Lung (tissue), 12 donors: ENCODE measurements around the gene PLEKHA6. TPM values are rescaled to one million over a fixed set of nuclear protein-coding genes. Genes with fewer than 3 reads are reported as not detected.

ENCODE experiments used
- ATAC-seq: fragments of 200-7000 bp; cut with Tn5 transposase; one replicate; pipeline ENCODE4 v1.9.1; 2020; ENCODE audit warnings: moderate number of reproducible peaks; ENCODE audit not compliant: insufficient read depth, low FRiP score
- DNase-seq, 3 donors: peaks; one replicate each; pipeline ENCODE4 v3.0.0-alpha.2; 2013 to 2017
- H3K27ac ChIP-seq, 2 donors: one replicate each; pipeline ENCODE4 v1.5.1; 2013; ENCODE audit warnings: mild to moderate bottlenecking in 2 of 2, moderate library complexity in 2 of 2, control low read depth in 1 of 2, inconsistent platforms in 1 of 2, low read depth in 1 of 2, low read length in 1 of 2
- H3K27me3 ChIP-seq, 3 donors: one replicate each; pipeline ENCODE4 v1.5.1; 2013; ENCODE audit warnings: low read length in 2 of 3; ENCODE audit not compliant: control insufficient read depth in 3 of 3, insufficient read depth in 3 of 3
- H3K36me3 ChIP-seq, 4 donors: one replicate each; pipeline ENCODE4 v1.5.1; 2013; ENCODE audit warnings: low read length in 4 of 4, mild to moderate bottlenecking in 1 of 4, moderate library complexity in 1 of 4; ENCODE audit not compliant: control insufficient read depth in 4 of 4, insufficient read depth in 4 of 4
- H3K4me1 ChIP-seq, 5 donors: one replicate each; pipeline ENCODE4 v1.5.1; 2013; ENCODE audit warnings: low read length in 5 of 5, mild to moderate bottlenecking in 2 of 5, moderate library complexity in 1 of 5; ENCODE audit not compliant: control insufficient read depth in 5 of 5, insufficient read depth in 5 of 5
- H3K4me3 ChIP-seq: one replicate; pipeline ENCODE4 v1.5.1; 2013; ENCODE audit warnings: mild to moderate bottlenecking, control low read depth, moderate library complexity
- H3K9ac ChIP-seq, 2 donors: one replicate each; pipeline ENCODE4 v1.5.1; 2013; ENCODE audit warnings: low read length in 2 of 2, control low read depth in 1 of 2; ENCODE audit not compliant: insufficient read depth in 1 of 2
- H3K9me3 ChIP-seq, 4 donors: one replicate each; pipeline ENCODE4 v1.5.1; 2013; ENCODE audit warnings: low read length in 3 of 4, mild to moderate bottlenecking in 1 of 4, moderate library complexity in 1 of 4; ENCODE audit not compliant: control insufficient read depth in 4 of 4, insufficient read depth in 3 of 4
- WGBS, 2 donors: extraction: QIAGEN DNeasy Blood & Tissue Kit; methylation state at CpG; one replicate each; pipeline ENCODE4 v1.1.7; 2013; 5-methylcytosine and 5-hydroxymethylcytosine counted together
- polyA plus RNA-seq, 2 donors: library from polyadenylated mRNA; stranded (reverse); fragments of 200-250 nt; gene quantifications; one replicate each; pipeline ENCODE4 v1.2.1, GENCODE V29; 2013
- total RNA-seq, 2 donors: library from RNA; depleted of rRNA in 1 of 2; stranded (reverse); fragments of >200 nt in 1 of 2; gene quantifications; one replicate each; pipeline ENCODE4 v1.2.1, GENCODE V29; 2014 to 2021
- TF ChIP-seq, protein P1 (sequence below): IDR thresholded peaks from 2 replicates; pipeline ENCODE4 v1.5.1; 2012; ENCODE audit warnings: mild to moderate bottlenecking; ENCODE audit errors: control extremely low read depth, extremely low read depth
- donor health status: control.
- donor health status: control.
- donor health status: Bipolar disorder and iron deficiency.
- donor health status: healthy.
- donor health status: DM: yes; HTN: yes; CAD: no.

PLEKHA6 gene
- total and polyA plus RNA-seq, 4 donors = 0.88 to 10.5 (median 3.3) TPM

DNA sequence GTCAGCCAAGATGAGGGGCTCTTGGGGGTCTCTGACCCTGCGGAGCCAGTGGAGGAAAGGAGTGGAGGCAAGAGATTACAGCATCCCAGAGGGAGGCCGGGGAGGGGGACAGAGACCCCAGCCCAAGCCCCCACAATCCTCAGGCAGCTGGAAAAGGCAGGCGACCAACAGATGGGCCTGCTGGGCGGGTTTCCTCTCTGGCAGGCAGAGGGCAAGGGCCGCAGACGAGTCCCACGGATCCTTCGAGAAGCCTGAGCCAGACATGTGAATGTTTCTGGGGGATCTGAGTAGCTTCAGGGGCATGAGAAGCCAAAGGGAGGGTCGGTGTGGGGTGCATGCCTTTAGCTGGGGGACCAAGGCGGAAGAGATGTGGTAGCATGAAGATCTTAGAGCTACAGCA is 2.1 kb upstream of the PLEKHA6 start:
- DNase-seq (no peak), ATAC-seq (no peak)
- no peaks in the 10 kb centered on the region for H3K36me3 ChIP-seq
- WGBS, 2 donors = 83 to 84% methylated on average over 10 of the region's 10 CpGs
- no peaks in the 10 kb centered on the region for H3K9me3 ChIP-seq
- no peak overlapping the region for H3K4me3 ChIP-seq
- H3K9ac ChIP-seq = no peak overlapping the region
- no peaks in the 10 kb centered on the region for H3K27me3 ChIP-seq
- H3K4me1 ChIP-seq = peaks cover 0 to 29% (median 3%) of the 10 kb centered on the region in 5 donors
- H3K27ac ChIP-seq = no peak overlapping the region
- TF ChIP-seq, protein P1, sequence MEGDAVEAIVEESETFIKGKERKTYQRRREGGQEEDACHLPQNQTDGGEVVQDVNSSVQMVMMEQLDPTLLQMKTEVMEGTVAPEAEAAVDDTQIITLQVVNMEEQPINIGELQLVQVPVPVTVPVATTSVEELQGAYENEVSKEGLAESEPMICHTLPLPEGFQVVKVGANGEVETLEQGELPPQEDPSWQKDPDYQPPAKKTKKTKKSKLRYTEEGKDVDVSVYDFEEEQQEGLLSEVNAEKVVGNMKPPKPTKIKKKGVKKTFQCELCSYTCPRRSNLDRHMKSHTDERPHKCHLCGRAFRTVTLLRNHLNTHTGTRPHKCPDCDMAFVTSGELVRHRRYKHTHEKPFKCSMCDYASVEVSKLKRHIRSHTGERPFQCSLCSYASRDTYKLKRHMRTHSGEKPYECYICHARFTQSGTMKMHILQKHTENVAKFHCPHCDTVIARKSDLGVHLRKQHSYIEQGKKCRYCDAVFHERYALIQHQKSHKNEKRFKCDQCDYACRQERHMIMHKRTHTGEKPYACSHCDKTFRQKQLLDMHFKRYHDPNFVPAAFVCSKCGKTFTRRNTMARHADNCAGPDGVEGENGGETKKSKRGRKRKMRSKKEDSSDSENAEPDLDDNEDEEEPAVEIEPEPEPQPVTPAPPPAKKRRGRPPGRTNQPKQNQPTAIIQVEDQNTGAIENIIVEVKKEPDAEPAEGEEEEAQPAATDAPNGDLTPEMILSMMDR = no peak

DNA sequence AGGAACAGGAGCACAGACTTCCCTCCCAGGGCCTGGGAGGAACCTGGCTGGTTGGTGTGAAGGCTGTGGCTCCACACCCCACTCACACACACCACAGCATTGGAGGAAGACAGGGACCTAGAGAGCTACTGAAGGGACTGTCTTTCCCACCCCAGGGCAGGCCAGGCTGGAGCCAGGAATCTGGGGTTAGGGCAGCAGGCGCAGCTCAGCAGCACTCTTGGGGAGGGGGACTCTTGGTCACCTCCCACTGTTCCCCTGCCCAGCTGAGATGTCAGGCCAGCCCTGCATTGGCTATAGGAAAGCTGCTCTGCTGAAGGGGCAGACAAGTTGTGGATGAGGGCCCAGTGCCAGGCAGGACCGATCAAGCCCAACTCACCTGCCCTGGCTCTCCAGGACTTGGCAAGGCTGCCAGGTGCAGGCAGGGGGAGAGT is 1.6 kb upstream of the PLEKHA6 start:
- Histone ChIP-seq H3K9ac (no peak overlapping the region), H3K4me1 (peaks cover 0 to 29% (median 3%) of the 10 kb centered on the region in 5 donors), H3K9me3 (no peaks in the 10 kb centered on the region), H3K27ac (no peak overlapping the region), H3K36me3 (no peaks in the 10 kb centered on the region), H3K4me3 (no peak overlapping the region), H3K27me3 (no peaks in the 10 kb centered on the region)
- 45 to 66% methylated on average over 2 of the region's 2 CpGs for WGBS, 2 donors
- DNase-seq = no peak
- TF ChIP-seq, protein P1 = no peak
- ATAC-seq = no peak

DNA sequence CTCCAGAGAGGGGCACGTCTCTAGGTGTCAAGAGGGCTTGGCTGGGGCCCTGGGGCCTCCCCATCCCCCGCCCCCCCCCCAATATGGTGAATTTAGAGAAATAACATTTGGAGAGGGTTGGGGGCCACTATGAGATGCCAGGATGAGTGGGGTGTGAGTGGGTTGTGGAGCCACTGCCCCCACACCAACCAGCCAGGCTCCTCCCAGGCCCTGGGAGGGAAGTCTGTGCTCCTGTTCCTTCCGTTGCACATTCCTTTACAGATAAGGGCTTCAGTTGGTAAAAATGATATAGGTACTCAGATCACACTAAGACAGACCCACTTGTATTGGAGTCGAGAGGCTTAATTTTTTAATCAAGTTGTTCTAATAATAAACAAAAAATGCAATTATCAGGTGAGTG is 585 bp upstream of the PLEKHA6 start:
- DNase-seq (no peak), ATAC-seq (no peak)
- H3K36me3 ChIP-seq = no peaks in the 10 kb centered on the region
- H3K9me3 ChIP-seq = no peaks in the 10 kb centered on the region
- H3K27me3 ChIP-seq = no peaks in the 10 kb centered on the region
- H3K4me3 ChIP-seq = no peak overlapping the region
- no peak overlapping the region for H3K9ac ChIP-seq
- WGBS, 2 donors = 37 to 46% methylated on average over 4 of the region's 4 CpGs
- peaks cover 0 to 29% (median 3%) of the 10 kb centered on the region in 5 donors for H3K4me1 ChIP-seq
- TF ChIP-seq, protein P1 = no peak
- no peak overlapping the region for H3K27ac ChIP-seq

DNA sequence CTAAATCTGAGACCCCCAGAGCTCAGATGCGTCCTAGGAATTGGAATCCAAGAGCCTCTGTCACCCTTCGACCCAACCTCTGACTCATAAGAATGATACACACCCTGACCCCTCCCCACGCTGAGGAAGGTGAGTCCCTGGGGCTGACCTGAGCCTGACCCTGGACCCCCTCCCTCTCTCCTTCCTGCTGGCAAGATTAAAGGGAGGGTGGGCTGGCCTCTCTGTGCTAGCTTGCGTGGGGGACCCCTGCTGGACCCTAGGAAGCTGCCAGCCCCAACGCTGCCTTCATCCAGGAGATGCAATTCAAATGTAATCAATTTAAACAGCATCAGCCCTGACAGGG is 627 bp downstream of the PLEKHA6 start:
- H3K27me3 ChIP-seq = no peaks in the 10 kb centered on the region
- ATAC-seq (no peak), DNase-seq (no peak)
- no peaks in the 10 kb centered on the region for H3K9me3 ChIP-seq
- no peak overlapping the region for H3K27ac ChIP-seq
- H3K4me1 ChIP-seq = peaks cover 0 to 29% (median 3%) of the 10 kb centered on the region in 5 donors
- TF ChIP-seq, protein P1 = no peak
- 19 to 41% methylated on average over 5 of the region's 5 CpGs for WGBS, 2 donors
- no peak overlapping the region for H3K4me3 ChIP-seq
- no peak overlapping the region for H3K9ac ChIP-seq
- no peaks in the 10 kb centered on the region for H3K36me3 ChIP-seq
